ENCODE data around the gene TEAD1. TPM values are rescaled to one million over a fixed set of nuclear protein-coding genes. Genes with fewer than 3 reads are reported as not detected.

The TEAD1 gene
- total and polyA plus RNA-seq, 9 of the 15 experiments (the other 6 are each of a cell fraction or from before 2014, with no cell fraction given), result 1.7 to 17.7 (median 10.8) TPM

DNA sequence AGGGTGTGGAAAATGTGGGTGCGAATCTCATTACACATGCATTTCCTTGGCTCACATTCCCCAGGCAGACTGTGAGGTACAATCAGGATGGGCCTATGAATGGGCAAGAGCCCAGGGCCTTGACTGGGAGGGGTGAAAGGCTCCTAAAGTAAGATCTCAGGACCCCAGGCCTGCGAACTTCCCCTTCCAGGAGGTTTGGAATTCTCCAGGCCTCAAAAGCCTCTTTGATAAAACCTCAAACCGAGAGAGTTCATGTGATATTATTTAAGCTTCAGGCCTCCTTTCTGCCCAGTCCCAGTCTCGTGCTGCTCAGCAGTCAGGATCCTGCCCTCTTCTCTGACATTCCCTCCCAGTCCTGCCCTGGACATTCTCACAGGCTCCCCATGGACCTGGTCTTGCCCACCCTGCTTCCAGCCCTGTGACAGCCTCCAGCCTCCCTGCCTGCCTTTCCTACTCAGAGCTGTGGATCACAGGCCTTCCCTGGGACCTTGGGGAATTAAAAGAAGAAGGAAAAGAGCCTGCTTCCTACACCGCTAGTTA, 37.3 kb upstream of the TEAD1 start (continued):
- no peak for TF ChIP-seq CHD1 (IDR thresholded peaks at IDR 0.05; ENCODE audit: low read length)
- TF ChIP-seq RFX5 (IDR thresholded peaks at IDR 0.05; ENCODE audit: low read depth, low read length), result no peak
- no peak for TF ChIP-seq KLF1 (tag; IDR thresholded peaks at IDR 0.05)
- no peak for TF ChIP-seq CC2D1A (IDR thresholded peaks at IDR 0.05)
- TF ChIP-seq, protein P1, sequence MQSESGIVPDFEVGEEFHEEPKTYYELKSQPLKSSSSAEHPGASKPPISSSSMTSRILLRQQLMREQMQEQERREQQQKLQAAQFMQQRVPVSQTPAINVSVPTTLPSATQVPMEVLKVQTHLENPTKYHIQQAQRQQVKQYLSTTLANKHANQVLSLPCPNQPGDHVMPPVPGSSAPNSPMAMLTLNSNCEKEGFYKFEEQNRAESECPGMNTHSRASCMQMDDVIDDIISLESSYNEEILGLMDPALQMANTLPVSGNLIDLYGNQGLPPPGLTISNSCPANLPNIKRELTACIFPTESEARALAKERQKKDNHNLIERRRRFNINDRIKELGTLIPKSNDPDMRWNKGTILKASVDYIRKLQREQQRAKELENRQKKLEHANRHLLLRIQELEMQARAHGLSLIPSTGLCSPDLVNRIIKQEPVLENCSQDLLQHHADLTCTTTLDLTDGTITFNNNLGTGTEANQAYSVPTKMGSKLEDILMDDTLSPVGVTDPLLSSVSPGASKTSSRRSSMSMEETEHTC (IDR thresholded peaks at IDR 0.05), result no peak
- TF ChIP-seq HNRNPUL1 (IDR thresholded peaks at IDR 0.05; ENCODE audit: low read length), result no peak
- no peak for TF ChIP-seq ZNF311 (CRISPR knock-in tag; IDR thresholded peaks at IDR 0.05)

- Histone ChIP-seq H3K27ac (ENCODE audit: extremely low read depth, low read depth, low read length) (no peak overlapping the region), H3K9me1 (ENCODE audit: control insufficient read depth, insufficient read depth, low read length) (no peaks in the 10 kb centered on the region), H4K20me1 (replicated peaks; ENCODE audit: control insufficient read depth, insufficient read depth, low read length) (no peaks in the 10 kb centered on the region), H3K79me2 (ENCODE audit: control insufficient read depth, insufficient read depth, low read length) (no peaks in the 10 kb centered on the region), H3K9me3 (replicated peaks; ENCODE audit: control insufficient read depth, insufficient read depth, low read depth, low read length) (no peaks in the 10 kb centered on the region), H3K4me2 (ENCODE audit: insufficient read depth, low read length) (no peak overlapping the region), H3K9ac (ENCODE audit: insufficient read depth in 1 of 2, low read depth in 2 of 2, low read length in 2 of 2) (no peak overlapping the region), H3K36me3 (ENCODE audit: control insufficient read depth, insufficient read depth, low read length) (no peaks in the 10 kb centered on the region), H3K4me1 (replicated peaks in 1 of 2; ENCODE audit: control insufficient read depth in 2 of 2, insufficient read depth in 2 of 2, low read length in 2 of 2) (peaks cover 0 to 4% of the 10 kb centered on the region in 2 experiments; a peak in 2 of 5 replicates), H2AFZ (ENCODE audit: low read depth, low read length) (no peak overlapping the region), H3K4me3 (no peak overlapping the region), H3K27me3 (ENCODE audit: control insufficient read depth in 2 of 2, insufficient read depth in 2 of 2, low read length in 2 of 2) (no peaks in the 10 kb centered on the region)
- FAIRE-seq (no peak), ATAC-seq (no peak), DNase-seq (ENCODE audit: extremely low read depth in 1 of 4, low spot score in 3 of 4) (no peak)
- in situ Hi-C loops (cut with MboI), result no loop called here
- CTCF ChIA-PET (ENCODE audit: low intra/inter-chr PET ratio), result no interaction called here
- POLR2A ChIA-PET, result interaction anchor here (2.6 kb wide), 1 partner anchor 13 kb away, joined by 9 read pairs; no protein-coding TSS in a partner anchor
- intact Hi-C loops (cut with micrococcal nuclease), result no loop called here
- BruUV-seq (replicated peaks), result no TSS peak
- TF ChIP-seq KLF16 (IDR thresholded peaks at IDR 0.05) (no peak), CHAMP1 (IDR thresholded peaks at IDR 0.05) (no peak), HCFC1 (IDR thresholded peaks at IDR 0.05; ENCODE audit: low read depth, low read length) (no peak), JUN (IDR thresholded peaks at IDR 0.05; ENCODE audit: borderline replicate concordance, low read depth, low read length) (no peak), JUN (CRISPR knock-in tag; IDR thresholded peaks at IDR 0.05; ENCODE audit: borderline replicate concordance) (no peak), NR2C2 (CRISPR knock-in tag; IDR thresholded peaks at IDR 0.05) (no peak), NR2C2 (tag; IDR thresholded peaks at IDR 0.05) (no peak), RBM15 (IDR thresholded peaks at IDR 0.05; ENCODE audit: insufficient read depth, low read length) (no peak), MECOM (CRISPR knock-in tag; IDR thresholded peaks at IDR 0.05) (no peak), ZBTB2 (IDR thresholded peaks at IDR 0.05) (no peak), SMAD2 (IDR thresholded peaks at IDR 0.05; ENCODE audit: low read depth, low read length) (no peak), TOE1 (IDR thresholded peaks at IDR 0.05; ENCODE audit: borderline replicate concordance) (no peak), TOE1 (CRISPR knock-in tag; IDR thresholded peaks at IDR 0.05; ENCODE audit: borderline replicate concordance, low read depth) (no peak)
Measured at GRCh38 chr11:12639388-12639787, 34.8 kb upstream of the TEAD1 start.
